Stimulated activated CD8-positive, alpha-beta memory T cell treated with anti-CD3 and anti-CD28 coated beads, Interleukin-4, amount 100 ng/mL, for 4 hours (primary cell): ENCODE measurements around the gene P3H4.

Experiments used
- DNase-seq, 2 donors: peaks; one replicate each; pipeline ENCODE4 v3.0.0-alpha.2; 2020; ENCODE audit warnings: low read depth in 2 of 2, low spot score in 1 of 2

Gene P3H4

GRCh38 chr17:41822216-41823140 lies 10.7 kb upstream of the P3H4 start:
- no peak for DNase-seq

DNA sequence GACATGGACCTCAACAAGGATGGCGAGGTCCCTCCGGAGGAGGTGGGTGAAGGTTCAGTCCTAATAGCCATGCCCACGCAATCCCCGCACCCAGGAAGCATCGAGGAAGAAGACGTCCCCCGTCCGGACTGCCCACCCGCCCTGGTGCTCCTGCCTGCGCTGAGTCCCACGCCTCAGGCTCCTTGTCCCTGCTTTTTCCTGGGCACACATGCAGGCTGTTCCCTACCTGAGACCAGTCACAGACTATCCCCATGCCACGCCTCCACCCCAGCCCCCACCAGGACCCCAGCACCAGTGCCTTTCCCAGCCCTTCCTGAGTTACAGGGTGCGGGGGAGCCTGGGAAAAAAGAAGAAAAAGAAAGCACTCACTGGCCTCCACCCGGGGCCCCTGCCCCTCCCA lies 10.0 kb upstream of the P3H4 start:
- no peak for DNase-seq

GRCh38 chr17:41818024-41818423 lies 6.3 kb upstream of the P3H4 start:
- DNase-seq: no peak

DNA sequence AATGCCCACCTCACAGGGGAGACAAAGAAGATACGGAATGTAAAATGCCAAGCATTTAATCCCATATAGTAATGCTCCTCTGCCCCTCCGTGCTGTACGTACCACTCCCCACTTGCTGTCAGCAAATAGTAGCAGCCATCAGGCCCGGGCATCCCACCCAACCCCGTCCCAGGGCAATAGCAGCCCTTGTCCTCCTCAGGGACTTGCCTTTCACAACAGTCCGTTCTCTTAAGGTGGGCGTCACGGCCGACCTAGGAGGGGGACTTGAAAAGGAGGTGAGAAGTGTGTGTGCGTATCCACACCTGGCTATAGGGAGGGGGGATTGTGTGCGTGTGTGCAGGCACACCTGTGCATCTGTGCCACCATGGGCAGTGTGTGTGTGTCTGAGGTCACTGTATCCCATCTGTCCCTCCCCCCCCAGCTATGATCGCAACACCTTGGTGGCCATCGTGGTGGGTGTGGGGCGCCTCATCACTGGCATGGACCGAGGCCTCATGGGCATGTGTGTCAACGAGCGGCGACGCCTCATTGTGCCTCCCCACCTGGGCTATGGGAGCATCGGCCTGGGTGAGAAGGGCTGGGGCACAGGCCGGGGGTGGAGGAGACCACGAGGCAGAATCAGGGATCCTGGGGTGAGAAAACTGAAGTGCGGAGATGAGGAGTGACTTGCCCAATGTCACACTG lies 5.0 kb upstream of the P3H4 start:
- no peak for DNase-seq

DNA sequence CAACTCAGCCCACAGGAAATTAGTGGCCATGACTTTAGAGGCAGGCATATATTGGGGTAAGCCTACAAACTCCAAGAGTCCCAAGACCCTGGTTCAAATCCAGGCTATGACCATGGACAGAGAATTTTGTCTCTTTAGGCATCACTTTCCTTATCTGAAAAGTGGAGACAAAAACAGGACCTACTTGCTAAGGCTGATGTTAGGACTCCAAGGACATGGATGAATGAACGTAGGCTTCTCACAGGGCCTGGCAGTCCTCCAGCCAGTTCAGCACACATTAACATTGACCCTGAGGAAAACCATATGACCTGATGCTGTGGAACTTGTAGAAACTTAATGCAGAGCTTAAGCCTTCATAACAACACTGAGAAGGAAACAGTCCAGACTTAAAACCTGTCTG lies 2.4 kb upstream of the P3H4 start:
- no peak for DNase-seq

- no peak for DNase-seq
Measured at GRCh38 chr17:41813699-41814124, 2.0 kb upstream of the P3H4 start.

DNA sequence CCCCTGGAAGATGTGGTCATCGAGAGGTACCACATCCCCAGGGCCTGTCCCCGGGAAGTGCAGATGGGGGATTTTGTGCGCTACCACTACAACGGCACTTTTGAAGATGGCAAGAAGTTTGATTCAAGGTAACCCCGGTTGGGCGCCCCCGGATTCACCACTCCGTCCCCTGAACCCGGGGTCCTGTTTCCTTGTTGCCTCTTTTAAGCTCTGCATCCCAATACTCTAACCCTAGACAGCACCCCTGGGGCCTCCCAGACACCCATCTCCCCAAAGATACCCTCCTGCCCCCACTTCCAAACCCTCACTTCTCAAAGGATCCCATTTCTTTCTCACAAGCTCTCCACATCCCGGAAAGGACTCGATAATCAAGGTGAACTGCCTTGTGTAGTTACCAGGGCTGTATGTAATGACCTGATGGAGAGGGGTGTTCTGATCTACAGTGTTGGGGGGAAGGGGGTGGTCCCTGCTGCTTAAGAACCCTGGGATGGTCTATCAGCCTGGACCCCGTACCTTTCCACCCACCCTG lies 1.5 kb upstream of the P3H4 start:
- DNase-seq: no peak

GRCh38 chr17:41812381-41813151 lies 817 bp upstream of the P3H4 start, which contains the start of gene FKBP10:
Gene FKBP10, plus strand, starts transcription at chr17:41813004. Its CDS starts 31 bp downstream, at chr17:41813035.
- peak in 1 of 2 donors; percentile 25 for DNase-seq

- no peak for DNase-seq
Measured at GRCh38 chr17:41810659-41811548, 845 bp downstream of the P3H4 start.

GRCh38 chr17:41806685-41807445 lies 4.9 kb downstream of the P3H4 start:
- no peak for DNase-seq

- DNase-seq: no peak
Measured at GRCh38 chr17:41803049-41804020, 8.4 kb downstream of the P3H4 start.

- DNase-seq: peak; percentile 29 to 64
Measured at GRCh38 chr17:41801374-41802271, 10.1 kb downstream of the P3H4 start.

DNA sequence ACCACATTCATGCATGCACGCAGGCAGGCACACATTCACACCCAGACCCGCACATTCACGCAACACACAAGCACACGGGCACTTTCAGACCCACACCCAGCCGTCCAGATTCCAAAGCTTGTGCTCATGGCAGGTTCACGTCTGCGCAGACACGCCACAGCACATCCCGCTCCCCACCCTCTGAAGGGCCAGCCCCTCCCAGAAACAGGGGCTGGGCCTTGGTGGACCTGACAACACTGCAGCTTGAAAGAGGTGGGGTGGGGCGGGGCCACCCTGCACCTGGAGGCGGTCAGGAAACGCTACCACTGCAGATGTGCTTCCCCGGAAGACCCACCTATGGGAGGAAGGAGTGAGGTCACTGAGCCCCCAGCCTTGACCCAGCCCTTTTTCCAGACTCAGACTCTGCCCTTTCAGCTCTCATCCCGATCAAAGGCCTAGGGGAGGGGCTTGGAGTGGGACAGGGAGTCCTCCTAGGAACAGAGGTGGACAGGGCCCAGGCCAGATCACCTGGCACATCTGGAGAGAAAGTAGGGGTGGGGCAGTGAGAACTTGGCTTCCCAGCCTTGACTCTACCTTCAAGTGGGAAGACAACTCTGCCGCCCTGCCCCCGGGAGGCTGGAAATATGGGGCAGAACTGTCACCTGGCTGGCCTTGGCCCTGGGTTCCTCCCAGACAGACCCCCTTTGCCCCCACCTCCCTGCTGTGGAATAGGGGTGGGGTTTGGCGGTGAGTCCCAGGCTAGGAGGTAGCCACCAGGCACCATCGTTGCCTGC lies 11.0 kb downstream of the P3H4 start:
- DNase-seq: no peak

DNA sequence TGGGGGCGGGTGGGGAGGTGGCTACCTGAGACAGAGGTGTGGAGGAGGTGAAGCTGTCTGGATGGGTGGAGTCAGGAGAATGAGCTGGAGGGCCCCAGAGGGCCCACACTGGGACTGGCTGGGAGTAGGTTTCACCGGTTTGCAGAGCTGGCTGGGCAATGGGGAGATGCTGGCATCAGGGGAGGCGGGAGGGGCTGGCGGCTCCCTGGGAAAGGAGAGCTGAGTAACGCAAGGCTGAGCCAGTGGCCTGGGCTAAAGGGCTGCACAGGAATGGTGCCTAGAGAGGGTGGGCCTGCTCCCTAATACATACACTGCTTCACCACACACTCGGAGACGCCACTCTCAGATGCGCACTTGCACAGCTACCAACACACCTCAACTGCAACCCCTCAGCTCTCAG lies 12.4 kb downstream of the P3H4 start:
- DNase-seq: no peak

- DNase-seq: no peak
Measured at GRCh38 chr17:41797377-41797776, 14.4 kb downstream of the P3H4 start.

DNA sequence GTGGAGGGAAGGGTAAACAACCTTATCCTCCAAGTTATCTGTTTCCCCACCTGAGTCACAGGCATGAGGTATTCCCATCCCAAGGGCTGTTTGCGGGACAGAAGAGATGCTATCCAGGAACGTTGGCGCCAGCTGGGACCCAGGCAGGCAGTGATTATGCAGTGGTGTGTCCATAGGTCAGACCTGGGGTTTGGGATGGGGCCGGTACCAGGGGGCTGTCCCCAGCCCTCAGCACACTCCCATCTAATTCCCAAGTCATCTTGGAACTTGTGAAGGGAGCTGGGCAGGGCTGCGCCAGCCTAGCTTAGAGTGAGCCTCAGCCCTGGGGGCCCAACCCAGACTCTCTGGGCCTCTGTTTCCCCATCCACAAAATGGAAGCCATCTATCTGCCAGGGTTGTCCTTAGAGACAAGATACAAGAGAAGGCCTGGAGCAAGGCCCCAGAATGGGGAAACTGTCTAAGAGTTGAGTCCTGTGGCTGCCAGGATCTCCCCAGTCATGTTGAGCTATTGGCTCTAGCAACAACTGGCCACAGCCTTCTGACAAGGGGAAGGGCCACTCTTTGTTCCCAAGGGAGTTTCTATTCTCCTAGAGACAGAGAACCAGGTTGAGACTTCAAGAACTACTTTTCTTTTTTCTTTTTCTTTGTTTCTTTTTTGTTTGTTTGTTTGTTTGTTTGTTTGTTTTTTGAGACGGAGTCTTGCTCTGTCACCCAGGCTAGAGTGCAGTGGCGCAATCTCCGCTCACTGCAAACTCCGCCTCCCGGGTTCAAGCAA lies 15.4 kb downstream of the P3H4 start:
- no peak for DNase-seq
